SK-N-SH treated with all-trans-retinoic acid at 6 μM for 48 hours (cell line): ENCODE data around the gene KIAA0513.

Experiments used
- ESRRG ChIP-seq: fragments of 250-450 bp; sonication (Bioruptor Pico); IDR thresholded peaks from 2 replicates; pipeline ENCODE4 v1.6.1; 2021; ENCODE audit warnings: mild to moderate bottlenecking
- GLIS3 ChIP-seq: fragments of 250-450 bp; sonication (Bioruptor Pico); IDR thresholded peaks from 2 replicates; pipeline ENCODE4 v1.5.0; 2020; ENCODE audit warnings: mild to moderate bottlenecking, moderate library complexity
- ISL1 ChIP-seq: fragments of 250-450 bp; sonication (Bioruptor Pico); IDR thresholded peaks from 2 replicates; pipeline ENCODE4 v2.1.2; 2022; ENCODE audit warnings: mild to moderate bottlenecking, moderate library complexity
- PPARA ChIP-seq: fragments of 250-450 bp; sonication (Bioruptor Pico); IDR thresholded peaks from 2 replicates; pipeline ENCODE4 v1.5.0; 2020; ENCODE audit warnings: mild to moderate bottlenecking, borderline replicate concordance
- RARB ChIP-seq: fragments of 250-450 bp; sonication (Bioruptor Pico); IDR thresholded peaks from 2 replicates; pipeline ENCODE4 v1.8.0; 2021; ENCODE audit warnings: mild to moderate bottlenecking, moderate library complexity
- SNAI2 ChIP-seq: fragments of 250-450 bp; sonication (Bioruptor Pico); IDR thresholded peaks from 2 replicates; pipeline ENCODE4 v1.5.0; 2020; ENCODE audit warnings: mild to moderate bottlenecking, moderate library complexity
- TCF4 ChIP-seq: fragments of 250-450 bp; sonication (Bioruptor Pico); IDR thresholded peaks from 2 replicates; pipeline ENCODE4 v1.8.0; 2021; ENCODE audit warnings: mild to moderate bottlenecking, moderate library complexity, borderline replicate concordance
- ZC3H10 ChIP-seq: fragments of 250-450 bp; sonication (Bioruptor Pico); IDR thresholded peaks from 2 replicates; pipeline ENCODE4 v1.5.1; 2021; ENCODE audit warnings: mild to moderate bottlenecking, moderate library complexity
- TF ChIP-seq, protein P1 (sequence below): fragments of 250-450 bp; sonication (Bioruptor Pico); IDR thresholded peaks from 2 replicates; pipeline ENCODE4 v1.8.0; 2020; ENCODE audit warnings: mild to moderate bottlenecking, moderate library complexity, borderline replicate concordance
- TF ChIP-seq, protein P2 (sequence below): fragments of 250-450 bp; sonication (Bioruptor Pico); IDR thresholded peaks from 2 replicates; pipeline ENCODE4 v1.8.0; 2021; ENCODE audit warnings: low read depth, mild to moderate bottlenecking, moderate library complexity, borderline replicate concordance

GRCh38 chr16:85098565-85098964 is 71.0 kb downstream of the KIAA0513 start:
- TF ChIP-seq ISL1: no peak
- TF ChIP-seq SNAI2 (CRISPR knock-in tag): no peak
- no peak for TF ChIP-seq PPARA (CRISPR knock-in tag)
- TF ChIP-seq GLIS3 (CRISPR knock-in tag): no peak
- TF ChIP-seq, protein P1, sequence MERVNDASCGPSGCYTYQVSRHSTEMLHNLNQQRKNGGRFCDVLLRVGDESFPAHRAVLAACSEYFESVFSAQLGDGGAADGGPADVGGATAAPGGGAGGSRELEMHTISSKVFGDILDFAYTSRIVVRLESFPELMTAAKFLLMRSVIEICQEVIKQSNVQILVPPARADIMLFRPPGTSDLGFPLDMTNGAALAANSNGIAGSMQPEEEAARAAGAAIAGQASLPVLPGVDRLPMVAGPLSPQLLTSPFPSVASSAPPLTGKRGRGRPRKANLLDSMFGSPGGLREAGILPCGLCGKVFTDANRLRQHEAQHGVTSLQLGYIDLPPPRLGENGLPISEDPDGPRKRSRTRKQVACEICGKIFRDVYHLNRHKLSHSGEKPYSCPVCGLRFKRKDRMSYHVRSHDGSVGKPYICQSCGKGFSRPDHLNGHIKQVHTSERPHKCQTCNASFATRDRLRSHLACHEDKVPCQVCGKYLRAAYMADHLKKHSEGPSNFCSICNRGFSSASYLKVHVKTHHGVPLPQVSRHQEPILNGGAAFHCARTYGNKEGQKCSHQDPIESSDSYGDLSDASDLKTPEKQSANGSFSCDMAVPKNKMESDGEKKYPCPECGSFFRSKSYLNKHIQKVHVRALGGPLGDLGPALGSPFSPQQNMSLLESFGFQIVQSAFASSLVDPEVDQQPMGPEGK (CRISPR knock-in tag): no peak
- no peak for TF ChIP-seq RARB
- no peak for TF ChIP-seq ZC3H10 (CRISPR knock-in tag)
- TF ChIP-seq, protein P2, sequence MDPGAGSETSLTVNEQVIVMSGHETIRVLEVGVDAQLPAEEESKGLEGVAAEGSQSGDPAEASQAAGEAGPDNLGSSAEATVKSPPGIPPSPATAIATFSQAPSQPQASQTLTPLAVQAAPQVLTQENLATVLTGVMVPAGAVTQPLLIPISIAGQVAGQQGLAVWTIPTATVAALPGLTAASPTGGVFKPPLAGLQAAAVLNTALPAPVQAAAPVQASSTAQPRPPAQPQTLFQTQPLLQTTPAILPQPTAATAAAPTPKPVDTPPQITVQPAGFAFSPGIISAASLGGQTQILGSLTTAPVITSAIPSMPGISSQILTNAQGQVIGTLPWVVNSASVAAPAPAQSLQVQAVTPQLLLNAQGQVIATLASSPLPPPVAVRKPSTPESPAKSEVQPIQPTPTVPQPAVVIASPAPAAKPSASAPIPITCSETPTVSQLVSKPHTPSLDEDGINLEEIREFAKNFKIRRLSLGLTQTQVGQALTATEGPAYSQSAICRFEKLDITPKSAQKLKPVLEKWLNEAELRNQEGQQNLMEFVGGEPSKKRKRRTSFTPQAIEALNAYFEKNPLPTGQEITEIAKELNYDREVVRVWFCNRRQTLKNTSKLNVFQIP (CRISPR knock-in tag): no peak
- no peak for TF ChIP-seq TCF4
- TF ChIP-seq ESRRG (CRISPR knock-in tag): no peak
